Superior temporal gyrus (tissue), 1 donor: ENCODE results near the gene PRDM16.

Experiments
- DNase-seq: peaks from one replicate; pipeline ENCODE4 v3.0.0-alpha.2; 2016; ENCODE audit errors: extremely low spot score

Gene PRDM16

GRCh38 chr1:3429320-3429719 is 360.3 kb downstream of the PRDM16 start:
- no peak for DNase-seq

- DNase-seq = no peak
These were observed 360.8 kb downstream of the PRDM16 start for GRCh38 chr1:3429766-3430165.

- no peak for DNase-seq
These were observed 361.4 kb downstream of the PRDM16 start for GRCh38 chr1:3430406-3430805.

- DNase-seq = no peak
These were observed 361.8 kb downstream of the PRDM16 start for GRCh38 chr1:3430820-3431219.

- no peak for DNase-seq
These were observed 362.3 kb downstream of the PRDM16 start for GRCh38 chr1:3431266-3431665.

GRCh38 chr1:3431686-3432085 is 362.7 kb downstream of the PRDM16 start:
- no peak for DNase-seq

- no peak for DNase-seq
These were observed 363.3 kb downstream of the PRDM16 start for GRCh38 chr1:3432306-3432705.

- DNase-seq = no peak
These were observed 364.1 kb downstream of the PRDM16 start for GRCh38 chr1:3433076-3433475.

- DNase-seq = no peak
These were observed 364.8 kb downstream of the PRDM16 start for GRCh38 chr1:3433596-3434320.

- no peak for DNase-seq
These were observed 365.6 kb downstream of the PRDM16 start for GRCh38 chr1:3434406-3435110.

- DNase-seq = no peak
These were observed 366.7 kb downstream of the PRDM16 start for GRCh38 chr1:3435666-3436065.

GRCh38 chr1:3436451-3436850 is 367.4 kb downstream of the PRDM16 start:
- no peak for DNase-seq

- no peak for DNase-seq
These were observed 367.9 kb downstream of the PRDM16 start for GRCh38 chr1:3436901-3437300.

- DNase-seq = no peak
These were observed 369.7 kb downstream of the PRDM16 start for GRCh38 chr1:3438661-3439180.

- DNase-seq = no peak
These were observed 370.6 kb downstream of the PRDM16 start for GRCh38 chr1:3439346-3440299.

GRCh38 chr1:3440300-3440681 is 371.3 kb downstream of the PRDM16 start:
- DNase-seq = no peak

- no peak for DNase-seq
These were observed 371.9 kb downstream of the PRDM16 start for GRCh38 chr1:3440711-3441409.

- DNase-seq = peak; percentile 83
These were observed 372.4 kb downstream of the PRDM16 start for GRCh38 chr1:3441410-3441847.

GRCh38 chr1:3441880-3442279 is 372.9 kb downstream of the PRDM16 start:
- no peak for DNase-seq

- DNase-seq = no peak
These were observed 373.3 kb downstream of the PRDM16 start for GRCh38 chr1:3442331-3442730.

GRCh38 chr1:3442901-3443300 is 373.9 kb downstream of the PRDM16 start:
- DNase-seq = no peak
